ENCODE data around the gene ATP6V1D.

The ATP6V1D gene

DNA sequence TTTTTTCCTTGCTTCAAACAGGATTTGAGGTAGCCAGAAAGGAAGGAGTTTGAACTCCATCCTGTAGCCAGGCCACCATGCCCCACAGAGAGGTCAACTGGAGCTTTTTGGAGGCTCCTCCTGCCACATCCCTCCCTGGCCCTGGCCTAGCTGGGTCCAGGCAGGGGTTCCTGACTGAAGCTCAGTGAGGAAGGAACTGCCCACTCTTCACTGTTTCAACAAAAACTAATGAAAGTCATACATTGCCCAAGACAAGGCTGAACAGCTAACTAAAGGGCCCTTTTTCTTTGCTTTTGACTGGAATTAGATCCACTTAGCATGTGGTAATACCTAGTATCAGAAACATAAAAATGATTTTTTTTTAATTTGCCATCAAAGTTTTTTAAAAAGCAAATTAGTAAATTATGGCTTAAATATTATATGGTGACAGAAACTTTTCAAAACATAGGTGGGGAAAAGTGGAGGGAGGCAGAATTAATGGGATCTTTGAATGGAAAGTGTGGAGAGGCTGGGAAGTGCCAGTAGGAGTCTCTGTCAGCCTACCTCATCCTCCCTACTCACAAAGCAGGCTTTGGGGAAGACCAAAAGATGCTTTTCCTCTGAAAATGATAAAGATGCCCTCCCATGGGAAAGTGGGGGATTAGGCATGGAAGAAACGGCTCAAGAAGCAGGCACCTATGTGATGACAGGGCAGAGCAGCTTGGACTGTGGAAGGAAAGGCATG, 30.4 kb upstream of the ATP6V1D start:
- no peaks in the 10 kb centered on the region for H3K9me3 ChIP-seq (ENCODE audit: control insufficient read depth, low read length)
- no peaks in the 10 kb centered on the region for H3K79me1 ChIP-seq (replicated peaks; ENCODE audit: low read length, poor library complexity, severe bottlenecking)
- H3K4me1 ChIP-seq (ENCODE audit: control insufficient read depth, insufficient read depth, low read depth, low read length): peaks cover 4% of the 10 kb centered on the region
- DNase-seq: no peak
- no peak overlapping the region for H2AFZ ChIP-seq (ENCODE audit: low read depth, low read length)
- no peak overlapping the region for H3K4me3 ChIP-seq (ENCODE audit: insufficient read depth in 1 of 2, low read depth in 1 of 2, low read length in 2 of 2)
- no peak overlapping the region for H2BK5ac ChIP-seq (ENCODE audit: low read depth, low read length, poor library complexity, severe bottlenecking)
- H2BK120ac ChIP-seq (ENCODE audit: low read depth, low read length): no peak overlapping the region
- no peak overlapping the region for H4K91ac ChIP-seq (ENCODE audit: low read length)
- H3K23ac ChIP-seq (ENCODE audit: low read length in 2 of 2): no peak overlapping the region
- no peak overlapping the region for H2BK15ac ChIP-seq (ENCODE audit: low read depth, poor library complexity, severe bottlenecking)
- no peak overlapping the region for H2BK12ac ChIP-seq (ENCODE audit: low read length in 2 of 2)
- peaks cover 18% of the 10 kb centered on the region in 2 experiments for H3K36me3 ChIP-seq (ENCODE audit: control insufficient read depth in 1 of 2, insufficient read depth in 2 of 2, low read depth in 1 of 2, low read length in 2 of 2)
- 91% methylated on average over 1 of the region's 1 CpG for WGBS
- no peak overlapping the region for H3K4ac ChIP-seq (ENCODE audit: low read depth in 1 of 2, low read length in 2 of 2)
- H3K27ac ChIP-seq (ENCODE audit: low read length, poor library complexity, severe bottlenecking): no peak overlapping the region
- no peaks in the 10 kb centered on the region for H3K27me3 ChIP-seq (ENCODE audit: control insufficient read depth in 1 of 2, insufficient read depth in 1 of 2, low read length in 2 of 2)
- no peak overlapping the region for H3K9ac ChIP-seq (ENCODE audit: low read length)
- no peak overlapping the region for H3K18ac ChIP-seq (ENCODE audit: low read depth in 1 of 2, low read length in 2 of 2)
- H3K4me2 ChIP-seq (ENCODE audit: low read length, poor library complexity, severe bottlenecking): no peak overlapping the region
- no peak overlapping the region for H4K8ac ChIP-seq (ENCODE audit: low read length)
- H2AK5ac ChIP-seq (ENCODE audit: low read length, severe bottlenecking): no peak overlapping the region
- no peak overlapping the region for H3K14ac ChIP-seq (ENCODE audit: low read length in 2 of 2)

DNA sequence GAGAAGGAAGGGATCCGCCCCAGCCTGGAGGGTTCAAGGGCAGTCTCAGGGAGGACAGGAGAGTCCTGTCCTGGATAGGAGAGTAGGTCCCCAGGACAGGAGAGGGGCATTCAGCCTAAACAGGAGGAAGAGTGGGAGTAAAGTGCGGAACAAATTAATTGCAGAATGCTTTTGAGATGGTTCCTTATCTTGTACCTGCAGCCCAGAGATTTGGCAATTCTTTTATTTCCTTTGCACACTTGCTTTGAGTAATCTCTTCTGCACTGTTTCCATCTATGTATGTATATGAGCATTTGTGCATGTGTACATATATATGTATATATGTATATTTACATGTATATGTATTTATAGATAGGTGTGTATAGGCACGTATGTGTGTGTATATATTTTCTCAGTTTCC, 29.7 kb upstream of the ATP6V1D start:
- H3K27me3 ChIP-seq (ENCODE audit: control insufficient read depth in 1 of 2, insufficient read depth in 1 of 2, low read length in 2 of 2): no peaks in the 10 kb centered on the region
- no peak overlapping the region for H3K23ac ChIP-seq (ENCODE audit: low read length in 2 of 2)
- H3K4ac ChIP-seq (ENCODE audit: low read depth in 1 of 2, low read length in 2 of 2): no peak overlapping the region
- no peak overlapping the region for H2BK5ac ChIP-seq (ENCODE audit: low read depth, low read length, poor library complexity, severe bottlenecking)
- H3K27ac ChIP-seq (ENCODE audit: low read length, poor library complexity, severe bottlenecking): no peak overlapping the region
- no peaks in the 10 kb centered on the region for H3K9me3 ChIP-seq (ENCODE audit: control insufficient read depth, low read length)
- H3K36me3 ChIP-seq (ENCODE audit: control insufficient read depth in 1 of 2, insufficient read depth in 2 of 2, low read depth in 1 of 2, low read length in 2 of 2): peaks cover 17 to 25% of the 10 kb centered on the region in 2 experiments
- H3K4me1 ChIP-seq (ENCODE audit: control insufficient read depth, insufficient read depth, low read depth, low read length): peaks cover 3% of the 10 kb centered on the region
- H2BK120ac ChIP-seq (ENCODE audit: low read depth, low read length): no peak overlapping the region
- H2BK15ac ChIP-seq (ENCODE audit: low read depth, poor library complexity, severe bottlenecking): no peak overlapping the region
- no peak overlapping the region for H3K4me3 ChIP-seq (ENCODE audit: insufficient read depth in 1 of 2, low read depth in 1 of 2, low read length in 2 of 2)
- 92% methylated on average over 3 of the region's 3 CpGs for WGBS
- H3K4me2 ChIP-seq (ENCODE audit: low read length, poor library complexity, severe bottlenecking): no peak overlapping the region
- H3K79me1 ChIP-seq (replicated peaks; ENCODE audit: low read length, poor library complexity, severe bottlenecking): no peaks in the 10 kb centered on the region
- H4K8ac ChIP-seq (ENCODE audit: low read length): no peak overlapping the region
- no peak for DNase-seq
- no peak overlapping the region for H2AK5ac ChIP-seq (ENCODE audit: low read length, severe bottlenecking)
- H4K91ac ChIP-seq (ENCODE audit: low read length): no peak overlapping the region
- no peak overlapping the region for H3K18ac ChIP-seq (ENCODE audit: low read depth in 1 of 2, low read length in 2 of 2)
- H2BK12ac ChIP-seq (ENCODE audit: low read length in 2 of 2): no peak overlapping the region
- H3K9ac ChIP-seq (ENCODE audit: low read length): no peak overlapping the region
- H3K14ac ChIP-seq (ENCODE audit: low read length in 2 of 2): no peak overlapping the region
- no peak overlapping the region for H2AFZ ChIP-seq (ENCODE audit: low read depth, low read length)

DNA sequence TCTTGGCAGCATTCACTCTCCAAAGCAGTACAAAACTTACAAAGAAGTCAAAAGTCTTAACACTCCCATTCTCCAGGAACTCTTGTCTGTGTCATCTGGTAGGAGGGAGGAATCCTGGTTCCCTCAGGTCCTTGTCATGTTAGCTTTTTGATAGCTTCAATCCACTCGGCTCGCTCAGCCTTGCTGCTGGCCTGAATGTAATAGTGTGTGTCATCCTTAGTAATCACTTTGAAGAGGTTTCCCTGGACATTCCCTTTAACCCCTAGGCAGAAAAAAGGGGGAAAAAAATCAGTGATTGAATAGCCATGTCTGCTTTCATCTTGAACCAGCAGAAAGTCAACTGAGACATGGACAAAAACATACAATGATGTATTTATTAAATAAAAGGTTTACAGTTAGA, 27.6 kb upstream of the ATP6V1D start:
- Histone ChIP-seq H3K4me1 (ENCODE audit: control insufficient read depth, insufficient read depth, low read depth, low read length) (peaks cover 1% of the 10 kb centered on the region), H2BK5ac (ENCODE audit: low read depth, low read length, poor library complexity, severe bottlenecking) (no peak overlapping the region), H3K9ac (ENCODE audit: low read length) (peak overlapping the region; percentile 18), H4K91ac (ENCODE audit: low read length) (no peak overlapping the region), H4K8ac (ENCODE audit: low read length) (no peak overlapping the region), H2BK15ac (ENCODE audit: low read depth, poor library complexity, severe bottlenecking) (no peak overlapping the region), H3K23ac (ENCODE audit: low read length in 2 of 2) (no peak overlapping the region), H3K27me3 (ENCODE audit: control insufficient read depth in 1 of 2, insufficient read depth in 1 of 2, low read length in 2 of 2) (no peaks in the 10 kb centered on the region), H3K27ac (ENCODE audit: low read length, poor library complexity, severe bottlenecking) (no peak overlapping the region), H2AK5ac (ENCODE audit: low read length, severe bottlenecking) (no peak overlapping the region), H3K4me3 (ENCODE audit: insufficient read depth in 1 of 2, low read depth in 1 of 2, low read length in 2 of 2) (no peak overlapping the region), H3K9me3 (ENCODE audit: control insufficient read depth, low read length) (no peaks in the 10 kb centered on the region), H3K4me2 (ENCODE audit: low read length, poor library complexity, severe bottlenecking) (no peak overlapping the region), H3K79me1 (replicated peaks; ENCODE audit: low read length, poor library complexity, severe bottlenecking) (no peaks in the 10 kb centered on the region), H2BK120ac (ENCODE audit: low read depth, low read length) (no peak overlapping the region), H3K4ac (ENCODE audit: low read depth in 1 of 2, low read length in 2 of 2) (no peak overlapping the region), H2AFZ (ENCODE audit: low read depth, low read length) (no peak overlapping the region), H3K18ac (ENCODE audit: low read depth in 1 of 2, low read length in 2 of 2) (no peak overlapping the region), H3K14ac (ENCODE audit: low read length in 2 of 2) (no peak overlapping the region), H3K36me3 (ENCODE audit: control insufficient read depth in 1 of 2, insufficient read depth in 2 of 2, low read depth in 1 of 2, low read length in 2 of 2) (peaks cover 10 to 46% of the 10 kb centered on the region in 2 experiments), H2BK12ac (ENCODE audit: low read length in 2 of 2) (no peak overlapping the region)
- WGBS: 56% methylated on average over 2 of the region's 2 CpGs
- no peak for DNase-seq

DNA sequence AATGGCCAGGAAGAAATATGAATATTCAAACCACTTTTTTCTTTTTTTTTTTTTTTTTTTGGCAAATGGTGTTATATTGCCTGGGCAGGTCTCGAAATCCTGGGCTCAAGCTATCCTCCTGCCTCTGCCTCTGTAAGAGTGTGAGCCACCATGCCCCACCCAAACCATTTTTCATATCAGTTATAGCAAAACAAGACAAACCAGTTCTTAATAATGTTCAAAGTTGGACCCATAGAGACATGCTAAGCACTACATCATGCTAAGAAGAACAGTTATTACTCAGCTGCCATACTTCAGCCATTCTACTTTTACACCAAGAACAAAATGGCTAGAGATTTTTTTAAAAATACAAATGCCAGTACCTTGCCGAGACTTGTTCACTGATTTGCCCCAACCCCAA, 26.0 kb upstream of the ATP6V1D start:
- Histone ChIP-seq H3K9me3 (ENCODE audit: control insufficient read depth, low read length) (no peaks in the 10 kb centered on the region), H2AK5ac (ENCODE audit: low read length, severe bottlenecking) (no peak overlapping the region), H3K4me1 (ENCODE audit: control insufficient read depth, insufficient read depth, low read depth, low read length) (peaks cover 1% of the 10 kb centered on the region), H2BK5ac (ENCODE audit: low read depth, low read length, poor library complexity, severe bottlenecking) (no peak overlapping the region), H3K4ac (ENCODE audit: low read depth in 1 of 2, low read length in 2 of 2) (no peak overlapping the region), H3K27me3 (ENCODE audit: control insufficient read depth in 1 of 2, insufficient read depth in 1 of 2, low read length in 2 of 2) (no peaks in the 10 kb centered on the region), H3K4me2 (ENCODE audit: low read length, poor library complexity, severe bottlenecking) (no peak overlapping the region), H2BK15ac (ENCODE audit: low read depth, poor library complexity, severe bottlenecking) (no peak overlapping the region), H4K8ac (ENCODE audit: low read length) (no peak overlapping the region), H3K23ac (ENCODE audit: low read length in 2 of 2) (no peak overlapping the region), H3K79me1 (replicated peaks; ENCODE audit: low read length, poor library complexity, severe bottlenecking) (no peaks in the 10 kb centered on the region), H3K14ac (ENCODE audit: low read length in 2 of 2) (no peak overlapping the region), H3K18ac (ENCODE audit: low read depth in 1 of 2, low read length in 2 of 2) (no peak overlapping the region), H2BK120ac (ENCODE audit: low read depth, low read length) (no peak overlapping the region), H3K36me3 (ENCODE audit: control insufficient read depth in 1 of 2, insufficient read depth in 2 of 2, low read depth in 1 of 2, low read length in 2 of 2) (peaks cover 8 to 62% of the 10 kb centered on the region in 2 experiments), H4K91ac (ENCODE audit: low read length) (no peak overlapping the region), H3K4me3 (ENCODE audit: insufficient read depth in 1 of 2, low read depth in 1 of 2, low read length in 2 of 2) (no peak overlapping the region), H3K27ac (ENCODE audit: low read length, poor library complexity, severe bottlenecking) (no peak overlapping the region), H3K9ac (ENCODE audit: low read length) (no peak overlapping the region), H2BK12ac (ENCODE audit: low read length in 2 of 2) (no peak overlapping the region), H2AFZ (ENCODE audit: low read depth, low read length) (no peak overlapping the region)
- no peak for DNase-seq
- 96% methylated on average over 2 of the region's 2 CpGs for WGBS

All from mesenchymal stem cell (in vitro differentiated cells and primary cell).